Panc1 (cell line): ENCODE data around the gene KRTAP3-3.

Source experiments
- CTCF ChIP-seq: fragments of 450-650 bp; IDR thresholded peaks from 2 replicates; pipeline ENCODE4 v1.5.1; 2017; ENCODE audit warnings: mild to moderate bottlenecking
- POLR2AphosphoS5 ChIP-seq: IDR thresholded peaks from 2 replicates; pipeline ENCODE4 v1.6.1; 2012; ENCODE audit warnings: mild to moderate bottlenecking, low read depth, low read length, moderate library complexity
- SIN3A ChIP-seq: IDR thresholded peaks from 2 replicates; pipeline ENCODE4 v1.6.1; 2012; ENCODE audit warnings: low read depth, mild to moderate bottlenecking, low read length, moderate library complexity, borderline replicate concordance; ENCODE audit not compliant: insufficient read depth

GRCh38 chr17:41001795-41002194 is 7.8 kb upstream of the KRTAP3-3 start:
- TF ChIP-seq POLR2AphosphoS5 (no peak), SIN3A (no peak), CTCF (no peak)
